Epithelial cell of alveolus of lung (primary cell): ENCODE data around the gene PPIL4. TPM values are rescaled to one million over a fixed set of nuclear protein-coding genes. Genes with fewer than 3 reads are reported as not detected.

Experiments
- total RNA-seq: library from RNA; depleted of rRNA; stranded (reverse); fragments of >200 nt; gene quantifications from 2 replicates; pipeline ENCODE4 v1.2.1, GENCODE V29; 2015

PPIL4 gene
- total RNA-seq = 21.5 and 32.4 TPM in 2 replicates

GRCh38 chr6:149545754-149546471, at the start of gene PPIL4:
PPIL4 (minus strand) TSS chr6:149546043; CDS start chr6:149546005, 38 bp downstream.

DNA sequence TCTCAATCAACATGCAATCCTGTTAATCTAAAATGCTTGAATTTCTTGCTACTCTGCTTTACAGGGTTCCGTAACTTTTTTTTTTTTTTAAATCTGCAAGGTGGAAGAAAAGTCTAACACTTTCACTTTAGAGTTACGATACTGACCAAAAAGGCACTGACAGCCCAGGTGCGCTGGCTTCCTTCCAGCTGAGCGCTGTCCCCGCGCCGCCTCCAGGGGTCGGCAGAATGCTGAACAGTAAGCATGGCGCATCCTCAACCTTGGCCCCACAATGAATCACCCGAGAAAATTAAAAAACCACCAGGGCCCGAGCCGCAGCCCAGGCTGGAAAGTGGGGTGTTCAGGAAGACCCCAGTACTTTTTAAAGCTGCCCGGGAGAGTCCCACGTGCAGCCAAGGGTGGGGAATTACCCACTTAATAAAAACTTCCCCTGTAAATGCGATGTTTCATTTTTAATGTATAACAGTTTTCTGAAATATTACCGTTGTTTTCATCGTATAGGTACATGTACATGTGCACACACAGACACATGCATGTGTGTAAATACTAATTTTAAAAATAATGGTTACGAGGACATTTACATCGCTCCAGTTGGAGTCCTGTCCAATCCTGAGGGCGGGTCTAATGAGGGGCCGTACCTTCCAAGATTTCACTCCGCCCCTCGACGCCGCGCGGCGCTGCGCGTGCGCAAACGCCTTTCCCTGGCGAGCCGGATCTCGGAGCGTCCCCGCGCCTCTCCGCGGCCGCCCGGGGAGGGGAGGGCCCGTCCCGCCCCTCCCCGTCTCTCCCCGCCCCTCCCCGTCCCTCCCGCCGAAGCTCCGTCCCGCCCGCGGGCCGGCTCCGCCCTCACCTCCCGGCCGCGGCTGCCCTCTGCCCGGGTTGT, 19.9 kb upstream of the PPIL4 start, which contains the start of gene GINM1:
TSS of gene GINM1 (plus strand) at position 849 of the 883 bp plus-strand sequence. CDS start 40 bp downstream, outside the sequence.

GRCh38 chr6:149484733-149485700, 60.8 kb downstream of the PPIL4 start, which contains the start of gene ZC3H12D:
ZC3H12D (minus strand) TSS chr6:149485014; CDS start chr6:149474543, 10,471 bp downstream.

Other genes with a start within 250 kb of the PPIL4 start
- gene TAB2, start 228.3 kb downstream of the PPIL4 start, total RNA-seq = 25.7 and 35.5 TPM in 2 replicates
- 4.8 TPM in 1 of 2 replicates, not detected in the other for gene SUMO4, start 145.8 kb downstream of the PPIL4 start, total RNA-seq
- gene ZC3H12D, start 61.0 kb downstream of the PPIL4 start, total RNA-seq = not detected in 2 replicates
- 31.8 and 43.0 TPM in 2 replicates for gene GINM1, start 20.3 kb upstream of the PPIL4 start, total RNA-seq
- gene KATNA1, start 102.7 kb upstream of the PPIL4 start, total RNA-seq = 16.0 and 19.7 TPM in 2 replicates
- 13.3 and 19.3 TPM in 2 replicates for gene LATS1, start 172.1 kb upstream of the PPIL4 start, total RNA-seq
- 19.6 and 21.3 TPM in 2 replicates for gene NUP43, start 200.5 kb upstream of the PPIL4 start, total RNA-seq
- 90.1 and 121 TPM in 2 replicates for gene PCMT1, start 203.7 kb upstream of the PPIL4 start, total RNA-seq